Calu3 (cell line): ENCODE data around the gene IFNG. TPM values are rescaled to one million over a fixed set of nuclear protein-coding genes. Genes with fewer than 3 reads are reported as not detected.

Source experiments
- BruUV-seq: library from RNA; stranded (reverse); fragments of 400-500 nt; replicated peaks from 2 replicates; lab custom pipeline; 2021; lab: Mats Ljungman, UMichigan
- CTCF ChIA-PET: fragments of 300-600 bp; sonication (Branson Sonifier 250); formaldehyde crosslinking; loops from one replicate; lab custom pipeline; 2022; ENCODE audit warnings: antibody characterized with exemption; lab: Charles Lee
- DNase-seq: peaks from one replicate; pipeline ENCODE4 v3.0.0; 2022
- H3K27ac Mint-ChIP-seq: one replicate; pipeline ENCODE4 v1.8.0; 2022; ENCODE audit warnings: mixed read lengths; ENCODE audit not compliant: unreplicated experiment
- H3K27me3 Mint-ChIP-seq: one replicate; pipeline ENCODE4 v1.8.0; 2022; ENCODE audit warnings: mixed read lengths; ENCODE audit not compliant: unreplicated experiment
- H3K36me3 Mint-ChIP-seq: one replicate; pipeline ENCODE4 v1.8.0; 2022; ENCODE audit warnings: mild to moderate bottlenecking, moderate library complexity, mixed read lengths; ENCODE audit not compliant: insufficient read depth, unreplicated experiment
- H3K4me1 Mint-ChIP-seq: one replicate; pipeline ENCODE4 v1.8.0; 2022; ENCODE audit warnings: mild to moderate bottlenecking, low read depth, mixed read lengths; ENCODE audit not compliant: unreplicated experiment
- H3K4me3 Mint-ChIP-seq: one replicate; pipeline ENCODE4 v1.8.0; 2022; ENCODE audit warnings: mild to moderate bottlenecking, low read depth, moderate library complexity, mixed read lengths; ENCODE audit not compliant: unreplicated experiment
- H3K9me3 Mint-ChIP-seq: one replicate; pipeline ENCODE4 v1.8.0; 2022; ENCODE audit warnings: low read depth, mixed read lengths; ENCODE audit not compliant: unreplicated experiment
- CTCF ChIP-seq: fragments of 200-600 bp; IDR thresholded peaks from one replicate; pipeline ENCODE4 v1.8.0; 2022; ENCODE audit warnings: antibody characterized with exemption; ENCODE audit not compliant: unreplicated experiment
- intact Hi-C: fragments of 100-400 bp; cut with micrococcal nuclease; formaldehyde crosslinking; loops from one replicate; pipeline ENCODE4 v1.10.0; 2022; ENCODE audit not compliant: unreplicated experiment
- total RNA-seq: library from RNA; stranded (reverse); gene quantifications from 2 replicates; pipeline ENCODE4 v1.2.3, GENCODE V29; 2022

The IFNG gene
- total RNA-seq, 1 experiment from 2014 or later: not detected

DNA sequence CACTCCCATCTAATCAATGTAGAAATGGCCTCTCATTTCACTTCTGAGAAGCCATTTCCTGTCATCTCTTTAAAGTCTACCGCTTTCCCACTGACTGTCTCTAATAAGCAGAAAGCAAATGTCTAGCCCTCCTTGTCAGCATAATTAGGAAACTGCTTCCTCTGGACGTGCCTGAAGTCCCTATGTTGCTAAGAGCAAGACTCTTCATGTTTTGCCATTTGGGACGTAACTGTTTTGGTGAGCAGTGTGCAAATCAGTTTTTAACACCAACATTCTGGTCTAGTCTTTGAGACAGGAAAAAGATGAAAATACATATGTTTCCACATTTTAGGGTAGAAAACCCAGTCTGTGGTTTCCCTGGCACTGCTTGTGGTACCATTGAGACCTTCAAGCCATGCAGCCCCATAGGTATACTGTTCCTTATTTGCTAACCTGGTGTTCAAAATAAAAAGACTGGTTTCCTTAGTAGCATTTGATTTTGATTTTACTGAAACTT, 22.2 kb downstream of the IFNG start:
- no peak for DNase-seq
- CTCF ChIA-PET: no interaction called here
- no peaks in the 10 kb centered on the region for H3K9me3 Mint-ChIP-seq
- no peak overlapping the region for H3K27ac Mint-ChIP-seq
- no TSS peak for BruUV-seq
- TF ChIP-seq CTCF: no peak
- intact Hi-C loops: no loop called here
- H3K27me3 Mint-ChIP-seq: peaks cover 93% of the 10 kb centered on the region
- no peak overlapping the region for H3K4me3 Mint-ChIP-seq
- no peaks in the 10 kb centered on the region for H3K36me3 Mint-ChIP-seq
- H3K4me1 Mint-ChIP-seq: no peaks in the 10 kb centered on the region

- CTCF ChIA-PET: no interaction called here
- no TSS peak for BruUV-seq
- TF ChIP-seq CTCF: no peak
- no peak for DNase-seq
- H3K4me1 Mint-ChIP-seq: no peaks in the 10 kb centered on the region
- H3K4me3 Mint-ChIP-seq: no peak overlapping the region
- peaks cover 93% of the 10 kb centered on the region for H3K27me3 Mint-ChIP-seq
- H3K27ac Mint-ChIP-seq: no peak overlapping the region
- H3K9me3 Mint-ChIP-seq: no peaks in the 10 kb centered on the region
- intact Hi-C loops: no loop called here
- no peaks in the 10 kb centered on the region for H3K36me3 Mint-ChIP-seq
These were observed 24.0 kb downstream of the IFNG start for GRCh38 chr12:68135520-68135919.

GRCh38 chr12:68131867-68132414, 27.6 kb downstream of the IFNG start:
- Mint-ChIP-seq H3K4me1 (no peaks in the 10 kb centered on the region), H3K9me3 (peaks cover 6% of the 10 kb centered on the region), H3K36me3 (no peaks in the 10 kb centered on the region), H3K4me3 (no peak overlapping the region), H3K27ac (no peak overlapping the region), H3K27me3 (peaks cover 61% of the 10 kb centered on the region)
- no peak for DNase-seq
- TF ChIP-seq CTCF: no peak
- BruUV-seq: no TSS peak
- CTCF ChIA-PET: no interaction called here
- intact Hi-C loops: no loop called here

DNA sequence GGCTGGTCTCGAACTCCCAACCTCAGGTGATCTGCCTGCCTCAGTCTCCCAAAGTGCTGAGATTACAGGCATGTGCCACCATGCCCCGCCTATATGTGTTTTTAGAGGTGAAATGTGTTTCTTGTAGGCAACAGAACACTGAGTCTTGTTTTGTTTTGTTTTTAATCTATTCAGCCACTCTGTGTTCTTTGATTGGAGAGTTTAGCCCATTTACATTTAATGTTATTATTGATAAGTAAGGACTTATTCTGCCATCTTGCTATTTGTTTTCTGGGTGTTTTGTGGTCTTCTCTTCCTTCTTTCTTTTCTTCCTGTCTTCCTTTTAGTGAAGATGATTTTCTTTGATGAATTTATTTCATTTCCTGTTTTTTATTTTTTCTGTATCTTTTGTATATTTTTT, 29.6 kb downstream of the IFNG start:
- no peak for DNase-seq
- intact Hi-C loops: no loop called here
- no TSS peak for BruUV-seq
- H3K36me3 Mint-ChIP-seq: no peaks in the 10 kb centered on the region
- H3K4me1 Mint-ChIP-seq: no peaks in the 10 kb centered on the region
- CTCF ChIA-PET: no interaction called here
- H3K9me3 Mint-ChIP-seq: peaks cover 6% of the 10 kb centered on the region
- no peak overlapping the region for H3K27ac Mint-ChIP-seq
- H3K27me3 Mint-ChIP-seq: peaks cover 42% of the 10 kb centered on the region
- H3K4me3 Mint-ChIP-seq: no peak overlapping the region
- no peak for TF ChIP-seq CTCF
